ENCODE data around the gene VPS51.
"Not testable (repeated sequence)": the region's sequence is repeated elsewhere in the genome, so short reads cannot be mapped to it uniquely, and the experiment has no call there.

Gene VPS51

DNA sequence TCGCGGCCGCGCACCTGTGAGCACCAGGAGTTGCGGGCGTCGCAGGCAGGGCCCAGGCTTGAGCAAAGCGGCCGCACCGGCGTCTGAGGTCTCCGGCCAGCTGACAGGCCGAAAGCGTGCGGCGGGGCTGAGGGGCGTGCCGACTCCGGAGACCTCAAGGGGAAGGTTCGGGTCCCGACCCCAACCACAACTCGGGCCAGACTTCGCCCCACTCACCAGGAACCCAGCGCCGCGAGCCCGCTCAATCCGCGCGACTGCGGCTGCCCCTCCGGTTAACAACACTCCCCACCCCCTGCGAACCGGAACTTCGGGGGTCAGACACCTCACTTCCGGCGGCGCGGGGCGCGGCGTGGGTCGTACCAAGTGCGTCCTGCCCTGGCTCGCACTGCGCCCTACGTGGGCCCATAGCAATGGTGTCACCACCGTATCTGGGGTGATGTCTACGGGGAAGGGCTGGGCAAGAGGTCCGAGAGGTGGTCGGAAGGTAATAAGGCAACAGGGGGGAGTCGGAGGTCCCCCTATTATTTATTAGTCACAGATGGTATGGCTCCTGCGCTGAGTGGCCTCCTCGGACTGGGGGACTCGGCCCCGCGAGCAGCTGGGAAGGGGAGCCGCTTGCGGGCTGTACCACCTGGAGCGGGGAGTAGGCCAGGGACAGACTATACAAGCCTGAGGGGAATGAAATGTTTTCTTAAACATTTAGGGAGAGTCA lies 38.4 kb downstream of the VPS51 start, which contains the start of gene SYVN1:
SYVN1 (minus strand) TSS at position 280 of the 712 bp plus-strand sequence. CDS start 918 bp downstream, outside the sequence.
- Histone ChIP-seq H3K9me3 (no peaks in the 10 kb centered on the region), H3K4me1 (peaks cover 9% of the 10 kb centered on the region; the same call in 1 of the 2 replicates), H3K4me3 (peak within 1 kb of the TSS; percentile 72), H3K36me3 (replicated peaks) (peaks cover 29% of the 10 kb centered on the region), H3K27me3 (ENCODE audit: low read depth) (no peaks in the 10 kb centered on the region)
- in situ Hi-C loops (cut with MboI; ENCODE audit: low sequenced_read_pairs) = no loop called here
- DNase-seq (ENCODE audit: low spot score in 2 of 2) = peak; percentile 67 to 92

DNA sequence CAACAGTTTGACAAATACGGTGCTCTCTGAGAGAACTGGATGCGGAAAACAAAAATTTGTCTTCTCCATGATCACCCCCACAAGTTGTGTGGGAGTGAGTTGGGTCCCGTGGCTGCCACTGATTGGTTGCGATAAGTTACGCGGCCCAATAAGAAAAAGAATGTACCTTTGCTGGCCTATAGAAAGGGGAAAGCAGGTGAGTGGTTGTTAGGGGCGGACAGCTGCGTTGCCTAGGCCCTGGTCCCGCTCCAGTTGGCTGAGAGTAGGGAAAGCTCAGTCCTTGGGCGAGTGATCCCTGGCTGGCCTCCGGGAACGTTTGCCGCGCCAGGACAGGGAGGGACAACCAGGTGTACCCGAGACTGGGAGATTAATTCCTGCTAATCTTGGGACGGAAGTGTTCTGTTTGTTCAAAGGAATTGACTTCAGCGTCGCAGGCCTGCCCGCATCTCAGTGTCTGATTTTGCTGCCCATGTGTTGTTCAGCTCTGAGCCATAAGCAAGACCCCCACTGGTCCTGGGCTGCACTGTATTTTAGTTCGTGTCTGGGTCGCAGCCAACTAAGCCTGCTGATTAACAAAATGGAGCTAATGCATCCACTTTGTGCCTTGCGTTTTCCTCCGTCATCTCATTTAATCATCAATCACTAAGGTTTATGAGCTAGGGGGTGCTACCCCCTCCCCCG lies 39.1 kb downstream of the VPS51 start:
- H3K4me1 ChIP-seq = peaks cover 9% of the 10 kb centered on the region; the same call in 1 of the 2 replicates
- in situ Hi-C loops (cut with MboI; ENCODE audit: low sequenced_read_pairs) = no loop called here
- H3K27me3 ChIP-seq (ENCODE audit: low read depth) = no peaks in the 10 kb centered on the region
- peak; percentile 92 to 98 for DNase-seq (ENCODE audit: low spot score in 2 of 2)
- peaks cover 22% of the 10 kb centered on the region for H3K36me3 ChIP-seq (replicated peaks)
- no peaks in the 10 kb centered on the region for H3K9me3 ChIP-seq
- H3K4me3 ChIP-seq = peak overlapping the region; percentile 72

- in situ Hi-C loops (cut with MboI; ENCODE audit: low sequenced_read_pairs) = no loop called here
- 0 out of 2 replicates have a peak, but pooled peaks cover 4% of the 10 kb centered on the region for H3K27me3 ChIP-seq (ENCODE audit: low read depth)
- H3K36me3 ChIP-seq (replicated peaks) = peaks cover 20% of the 10 kb centered on the region
- peaks cover 9% of the 10 kb centered on the region; the same call in 1 of the 2 replicates for H3K4me1 ChIP-seq
- DNase-seq (ENCODE audit: low spot score in 2 of 2) = no peak
- H3K9me3 ChIP-seq = no peaks in the 10 kb centered on the region
- H3K4me3 ChIP-seq = peak overlapping the region; percentile 72
Measured at GRCh38 chr11:65135633-65136145, 39.7 kb downstream of the VPS51 start.

DNA sequence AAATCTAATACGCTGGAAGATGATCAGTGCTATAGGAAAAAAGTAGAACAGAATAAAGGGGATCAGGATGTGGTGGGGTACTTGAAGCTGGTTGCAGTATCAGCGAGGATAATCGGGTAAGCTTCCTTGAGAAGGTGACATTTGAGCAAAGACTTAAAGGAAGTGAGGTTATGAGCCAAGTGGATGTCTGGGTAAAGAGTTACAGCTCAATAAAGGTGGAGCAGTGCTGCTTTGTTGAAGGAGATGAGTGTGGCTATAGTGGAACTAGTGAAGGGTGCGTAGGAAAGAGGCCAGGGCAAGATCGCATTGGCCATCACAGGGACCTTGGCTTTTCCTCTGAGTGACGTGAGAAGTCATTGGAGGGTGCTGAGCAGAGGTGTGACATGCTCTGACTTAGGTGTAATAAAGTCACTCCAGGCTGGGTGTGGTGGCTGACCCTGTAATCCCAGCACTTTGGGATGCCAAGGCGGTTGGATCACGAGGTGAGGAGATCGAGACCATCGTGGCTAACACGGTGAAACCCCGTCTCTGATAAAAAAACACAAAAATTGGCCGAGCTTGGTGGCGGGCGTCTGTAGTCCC lies 40.6 kb downstream of the VPS51 start:
- in situ Hi-C loops (cut with MboI; ENCODE audit: low sequenced_read_pairs) = no loop called here
- H3K4me1 ChIP-seq = peaks cover 9% of the 10 kb centered on the region
- H3K4me3 ChIP-seq = no peak overlapping the region
- H3K36me3 ChIP-seq (replicated peaks) = peaks cover 11% of the 10 kb centered on the region
- H3K27me3 ChIP-seq (ENCODE audit: low read depth) = peaks cover 6% of the 10 kb centered on the region
- no peaks in the 10 kb centered on the region for H3K9me3 ChIP-seq
- DNase-seq (ENCODE audit: low spot score in 2 of 2) = no peak

DNA sequence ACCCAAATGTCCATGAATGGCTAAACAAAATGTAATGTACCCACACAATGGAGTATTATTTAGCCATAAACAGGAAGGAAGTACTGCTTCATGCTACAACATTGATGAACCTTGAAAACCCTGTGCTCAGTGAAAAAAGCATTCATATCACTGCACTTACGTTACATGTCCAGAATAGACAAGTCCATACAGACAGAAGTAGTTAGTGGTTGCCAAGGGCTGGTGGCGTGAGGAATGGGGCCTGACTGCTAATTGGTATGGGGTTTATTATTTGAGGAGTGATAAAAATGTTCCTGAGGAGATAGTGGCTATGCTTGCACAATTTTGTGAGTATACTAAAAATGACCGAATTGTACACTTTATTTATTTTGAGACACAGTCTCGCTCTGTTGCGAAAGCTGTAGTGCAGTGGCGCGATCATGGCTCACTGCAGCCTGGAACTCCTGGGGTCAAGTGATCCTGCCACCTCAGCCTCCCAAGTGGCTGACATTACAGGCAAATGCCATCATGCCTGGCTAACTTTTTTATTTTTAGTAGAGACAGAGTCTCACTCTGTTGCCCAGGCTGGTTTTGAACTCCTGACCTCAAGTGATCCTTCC lies 46.0 kb downstream of the VPS51 start:
- Histone ChIP-seq H3K36me3 (replicated peaks) (no peaks in the 10 kb centered on the region), H3K9me3 (no peaks in the 10 kb centered on the region), H3K4me1 (no peaks in the 10 kb centered on the region; the same call in 1 of the 2 replicates), H3K27me3 (ENCODE audit: low read depth) (peaks cover 10% of the 10 kb centered on the region), H3K4me3 (no peak overlapping the region)
- in situ Hi-C loops (cut with MboI; ENCODE audit: low sequenced_read_pairs) = no loop called here
- DNase-seq (ENCODE audit: low spot score in 2 of 2) = no peak

- H3K27me3 ChIP-seq (ENCODE audit: low read depth) = peaks cover 4% of the 10 kb centered on the region; the same call in 1 of the 2 replicates
- H3K4me3 ChIP-seq = no peak overlapping the region
- H3K9me3 ChIP-seq = no peaks in the 10 kb centered on the region
- in situ Hi-C loops (cut with MboI; ENCODE audit: low sequenced_read_pairs) = no loop called here
- H3K4me1 ChIP-seq = no peaks in the 10 kb centered on the region
- no peak for DNase-seq (ENCODE audit: low spot score in 2 of 2)
- no peaks in the 10 kb centered on the region for H3K36me3 ChIP-seq (replicated peaks)
Measured at GRCh38 chr11:65147352-65148075, 51.5 kb downstream of the VPS51 start.

- peaks cover 5% of the 10 kb centered on the region; the same call in 1 of the 2 replicates for H3K27me3 ChIP-seq (ENCODE audit: low read depth)
- no peak for DNase-seq (ENCODE audit: low spot score in 2 of 2)
- in situ Hi-C loops (cut with MboI; ENCODE audit: low sequenced_read_pairs) = no loop called here
- no peak overlapping the region for H3K4me3 ChIP-seq
- H3K4me1 ChIP-seq = no peaks in the 10 kb centered on the region
- no peaks in the 10 kb centered on the region for H3K9me3 ChIP-seq
- H3K36me3 ChIP-seq (replicated peaks) = no peaks in the 10 kb centered on the region
Measured at GRCh38 chr11:65148657-65149056, 52.6 kb downstream of the VPS51 start.

DNA sequence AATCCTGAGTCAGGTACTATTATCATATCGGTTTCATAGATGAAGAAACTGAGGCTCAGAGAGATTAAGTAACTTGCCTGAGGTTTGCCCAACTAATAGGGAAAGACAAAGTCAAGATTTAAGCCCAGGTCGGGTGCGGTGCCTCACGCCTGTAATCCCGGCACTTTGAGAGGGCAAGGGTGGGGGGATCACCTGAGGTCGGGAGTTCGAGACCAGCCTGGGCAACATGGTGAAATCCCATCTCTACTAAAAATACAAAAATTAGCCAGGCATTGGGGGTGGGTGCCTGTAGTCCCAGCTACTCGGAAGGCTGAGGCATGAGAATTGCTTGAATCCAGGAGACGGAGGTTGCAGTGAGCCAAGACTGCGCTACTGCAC lies 54.1 kb downstream of the VPS51 start:
- DNase-seq (ENCODE audit: low spot score in 2 of 2); H3K4me1 ChIP-seq; H3K36me3 ChIP-seq (replicated peaks); H3K4me3 ChIP-seq; H3K9me3 ChIP-seq; in situ Hi-C loops (cut with MboI; ENCODE audit: low sequenced_read_pairs); H3K27me3 ChIP-seq (ENCODE audit: low read depth): not testable (repeated sequence)

- H3K27me3 ChIP-seq (ENCODE audit: low read depth) = peaks cover 5% of the 10 kb centered on the region; the same call in 1 of the 2 replicates
- H3K4me1 ChIP-seq = no peaks in the 10 kb centered on the region
- no peaks in the 10 kb centered on the region for H3K36me3 ChIP-seq (replicated peaks)
- in situ Hi-C loops (cut with MboI; ENCODE audit: low sequenced_read_pairs) = no loop called here
- no peak overlapping the region for H3K4me3 ChIP-seq
- DNase-seq (ENCODE audit: low spot score in 2 of 2) = peak in 1 of 2 experiments; percentile 42
- no peaks in the 10 kb centered on the region; the same call in 1 of the 2 replicates for H3K9me3 ChIP-seq
Measured at GRCh38 chr11:65150509-65151299, 54.7 kb downstream of the VPS51 start.

- in situ Hi-C loops (cut with MboI; ENCODE audit: low sequenced_read_pairs) = no loop called here
- no peaks in the 10 kb centered on the region; the same call in 1 of the 2 replicates for H3K9me3 ChIP-seq
- H3K4me1 ChIP-seq = no peaks in the 10 kb centered on the region
- H3K4me3 ChIP-seq = no peak overlapping the region
- DNase-seq (ENCODE audit: low spot score in 2 of 2) = no peak
- peaks cover 5% of the 10 kb centered on the region; the same call in 1 of the 2 replicates for H3K27me3 ChIP-seq (ENCODE audit: low read depth)
- H3K36me3 ChIP-seq (replicated peaks) = no peaks in the 10 kb centered on the region
Measured at GRCh38 chr11:65151331-65151899, 55.4 kb downstream of the VPS51 start.

GRCh38 chr11:65152122-65152521 lies 56.1 kb downstream of the VPS51 start:
- Histone ChIP-seq H3K27me3 (ENCODE audit: low read depth) (peaks cover 5% of the 10 kb centered on the region; the same call in 1 of the 2 replicates), H3K4me1 (no peaks in the 10 kb centered on the region), H3K36me3 (replicated peaks) (no peaks in the 10 kb centered on the region), H3K4me3 (no peak overlapping the region), H3K9me3 (no peaks in the 10 kb centered on the region; the same call in 1 of the 2 replicates)
- DNase-seq (ENCODE audit: low spot score in 2 of 2) = no peak
- in situ Hi-C loops (cut with MboI; ENCODE audit: low sequenced_read_pairs) = no loop called here

DNA sequence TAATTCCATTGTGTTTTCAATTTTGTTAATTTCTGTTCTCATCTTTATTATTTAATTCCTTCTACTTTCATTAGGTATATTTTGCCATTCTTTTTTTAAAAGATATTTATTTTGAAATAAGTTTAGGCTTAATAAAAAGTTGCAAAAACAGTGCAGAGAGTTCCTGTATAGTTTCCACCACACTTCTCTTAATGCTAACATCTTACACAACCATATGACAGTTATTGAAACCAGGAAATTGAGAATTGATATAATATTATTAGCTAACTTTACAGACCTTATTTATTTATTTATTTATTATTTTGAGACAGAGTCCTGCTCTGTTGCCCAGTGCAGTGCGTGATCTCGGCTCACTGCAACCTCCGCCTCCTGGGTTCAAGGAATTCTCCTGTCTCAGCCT lies 60.2 kb downstream of the VPS51 start:
- in situ Hi-C loops (cut with MboI; ENCODE audit: low sequenced_read_pairs) = no loop called here
- DNase-seq (ENCODE audit: low spot score in 2 of 2) = no peak
- Histone ChIP-seq H3K36me3 (replicated peaks) (no peaks in the 10 kb centered on the region), H3K4me3 (no peak overlapping the region), H3K9me3 (no peaks in the 10 kb centered on the region; the same call in 1 of the 2 replicates), H3K4me1 (no peaks in the 10 kb centered on the region), H3K27me3 (ENCODE audit: low read depth) (peaks cover 5% of the 10 kb centered on the region; the same call in 1 of the 2 replicates)
